ENCODE data around the gene PNMA6E.

DNA sequence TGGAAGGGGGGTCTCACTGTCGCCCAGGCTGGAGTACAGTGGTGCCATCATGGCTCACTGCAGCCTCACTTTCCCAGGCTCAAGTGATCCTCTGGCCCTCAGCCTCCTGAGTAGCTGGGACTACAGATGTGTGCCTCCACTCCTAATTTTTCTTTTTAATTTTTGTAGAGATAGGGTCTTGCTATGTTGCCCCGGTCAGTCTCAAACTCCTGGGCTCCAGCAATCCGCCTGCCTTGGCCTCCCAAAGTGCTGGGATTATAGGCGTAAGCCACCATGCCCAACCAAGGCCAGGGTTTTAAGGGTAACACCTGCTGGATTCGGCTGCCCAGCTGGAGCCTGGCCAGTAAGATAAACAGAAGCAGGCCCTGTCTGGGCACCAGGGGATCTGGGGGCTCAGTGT is 41.3 kb upstream of the PNMA6E start:
- TF ChIP-seq SIX5 (IDR thresholded peaks at IDR 0.05; ENCODE audit: borderline replicate concordance in 1 of 2, insufficient read depth in 1 of 2, low read depth in 1 of 2, low read length in 2 of 2) (no peak), CTCF (IDR thresholded peaks at IDR 0.05 in 2 of 3, conservative IDR thresholded peaks at IDR 0.05 in 1 of 3; ENCODE audit: insufficient read depth in 2 of 3, low read depth in 1 of 3, low read length in 3 of 3) (no peak), TCF3 (CRISPR knock-in tag; IDR thresholded peaks at IDR 0.05) (no peak), MEIS2 (IDR thresholded peaks at IDR 0.05; ENCODE audit: partially characterized antibody) (no peak), ARNT (IDR thresholded peaks at IDR 0.05) (no peak), CBFB (CRISPR knock-in tag; IDR thresholded peaks at IDR 0.05) (no peak), ARID4B (CRISPR knock-in tag; IDR thresholded peaks at IDR 0.05) (no peak), YY1 (IDR thresholded peaks at IDR 0.05; ENCODE audit: borderline replicate concordance in 1 of 3, control insufficient read depth in 1 of 3, extremely low read depth in 1 of 3, insufficient read depth in 3 of 3, insufficient read length in 1 of 3, insufficient replicate concordance in 2 of 3, low read depth in 1 of 3, low read length in 2 of 3) (no peak), CHD4 (IDR thresholded peaks at IDR 0.05; ENCODE audit: insufficient read depth, insufficient replicate concordance, low read depth, low read length, poor library complexity, severe bottlenecking) (no peak)

Measured in K562 (cell line).